ENCODE data around the gene MOXD1.

MOXD1 gene

GRCh38 chr6:132280436-132280835 is 120.8 kb downstream of the MOXD1 start:
- ChIA-PET POLR2A (interaction anchor here (0.6 to 1.5 kb wide), 4 partner anchors 204 to 534 kb away, joined by 3 to 5 read pairs (median 3); partner anchors contain the start of genes CCN2, RPS12 and SLC18B1), CTCF (interaction anchor here (0.6 to 18.9 kb wide), 138 partner anchors 13 to 1817 kb away, joined by 3 to 629 read pairs (median 5); partner anchors contain the start of genes CCN2, SLC18B1, STX7 and TAAR5)
- H3K9me3 ChIP-seq (ENCODE audit: control insufficient read depth, insufficient read depth, low read depth, low read length): no peaks in the 10 kb centered on the region
- no peaks in the 10 kb centered on the region for H3K36me3 ChIP-seq (ENCODE audit: control insufficient read depth in 2 of 2, insufficient read depth in 1 of 2, low read length in 2 of 2)
- H3K4me3 ChIP-seq (ENCODE audit: low read depth, low read length): no peak overlapping the region
- H3K4me1 ChIP-seq (ENCODE audit: control insufficient read depth, insufficient read depth, low read length): no peaks in the 10 kb centered on the region
- no peak overlapping the region for H3K27ac ChIP-seq (ENCODE audit: extremely low read depth, low read depth, low read length)
- TF ChIP-seq ZNF132 (tag by site-specific recombination; IDR thresholded peaks at IDR 0.05; ENCODE audit: borderline replicate concordance) (no peak), TCF7L2 (IDR thresholded peaks at IDR 0.05; ENCODE audit: borderline replicate concordance, low read depth, low read length) (no peak), ZNF23 (tag by site-specific recombination; IDR thresholded peaks at IDR 0.05; ENCODE audit: borderline replicate concordance) (no peak), ZBTB7A (tag by site-specific recombination; IDR thresholded peaks at IDR 0.05; ENCODE audit: low read depth) (no peak), ZNF223 (tag by site-specific recombination; IDR thresholded peaks at IDR 0.05) (no peak)

DNA sequence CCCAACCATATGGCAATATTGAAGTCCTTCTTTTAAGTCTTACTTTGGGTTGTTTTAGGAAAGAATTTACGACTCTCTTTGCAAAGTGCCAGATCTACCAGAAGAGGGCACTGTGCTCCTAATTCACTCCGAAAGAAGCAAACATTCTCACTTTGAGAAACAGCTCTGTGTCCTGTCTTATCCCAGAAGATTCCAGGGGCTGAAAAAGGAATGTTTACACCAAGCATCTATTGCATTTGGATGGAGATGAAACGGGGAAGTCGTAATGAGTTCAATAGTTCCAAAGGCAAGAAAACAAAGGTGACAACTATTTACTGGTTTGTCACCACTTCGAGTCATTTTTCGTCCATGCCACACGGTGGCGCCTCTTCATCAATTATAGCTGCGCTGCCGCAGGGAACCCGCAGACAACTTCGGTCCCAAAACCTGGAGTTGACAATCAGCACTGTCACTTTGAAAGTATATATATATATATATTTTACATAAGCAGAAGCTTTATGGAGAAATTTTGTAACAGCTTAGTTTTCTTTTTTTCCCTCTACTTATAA is 121.6 kb downstream of the MOXD1 start:
- Histone ChIP-seq H3K9me3 (ENCODE audit: control insufficient read depth, insufficient read depth, low read depth, low read length) (no peaks in the 10 kb centered on the region), H3K4me3 (ENCODE audit: low read depth, low read length) (peak overlapping the region; percentile 46), H3K36me3 (ENCODE audit: control insufficient read depth in 2 of 2, insufficient read depth in 1 of 2, low read length in 2 of 2) (no peaks in the 10 kb centered on the region), H3K27ac (ENCODE audit: extremely low read depth, low read depth, low read length) (no peak overlapping the region), H3K4me1 (ENCODE audit: control insufficient read depth, insufficient read depth, low read length) (no peaks in the 10 kb centered on the region)
- CTCF ChIA-PET: interaction anchor here (0.6 to 18.9 kb wide), 174 partner anchors 12 to 1817 kb away, joined by 3 to 629 read pairs (median 5); partner anchors contain the start of genes CCN2, SLC18B1, STX7 and TAAR5
- POLR2A ChIA-PET: interaction anchor here (0.6 to 1.5 kb wide), 5 partner anchors 204 to 535 kb away, joined by 3 to 5 read pairs (median 3); partner anchors contain the start of genes CCN2, RPS12 and SLC18B1
- peak; percentile 55; the same call in 1 of the 2 replicates for TF ChIP-seq ZNF561 (tag by site-specific recombination; IDR thresholded peaks at IDR 0.05; ENCODE audit: borderline replicate concordance)
- peak; percentile 78; the same call in 1 of the 2 replicates for TF ChIP-seq ZFP37 (tag by site-specific recombination; IDR thresholded peaks at IDR 0.05)
- TF ChIP-seq ZNF2 (tag by site-specific recombination; IDR thresholded peaks at IDR 0.05): peak; percentile 94
- 0 out of 2 replicates have a peak, but pooled peaks have one; percentile 49 for TF ChIP-seq ZNF324 (tag by site-specific recombination; IDR thresholded peaks at IDR 0.05)
- TF ChIP-seq ZNF654 (tag by site-specific recombination; IDR thresholded peaks at IDR 0.05; ENCODE audit: low read depth): peak; percentile 99
- TF ChIP-seq SP7 (tag by site-specific recombination; IDR thresholded peaks at IDR 0.05): peak; percentile 45; the same call in 1 of the 2 replicates
- TF ChIP-seq SCRT2 (tag by site-specific recombination; IDR thresholded peaks at IDR 0.05): no peak
- TF ChIP-seq ZBTB7A (tag by site-specific recombination; IDR thresholded peaks at IDR 0.05; ENCODE audit: low read depth): no peak
- no peak for TF ChIP-seq GLI4 (tag by site-specific recombination; IDR thresholded peaks at IDR 0.05)
- no peak for TF ChIP-seq ZNF221 (tag by site-specific recombination; IDR thresholded peaks at IDR 0.05; ENCODE audit: borderline replicate concordance)
- TF ChIP-seq, protein P1, sequence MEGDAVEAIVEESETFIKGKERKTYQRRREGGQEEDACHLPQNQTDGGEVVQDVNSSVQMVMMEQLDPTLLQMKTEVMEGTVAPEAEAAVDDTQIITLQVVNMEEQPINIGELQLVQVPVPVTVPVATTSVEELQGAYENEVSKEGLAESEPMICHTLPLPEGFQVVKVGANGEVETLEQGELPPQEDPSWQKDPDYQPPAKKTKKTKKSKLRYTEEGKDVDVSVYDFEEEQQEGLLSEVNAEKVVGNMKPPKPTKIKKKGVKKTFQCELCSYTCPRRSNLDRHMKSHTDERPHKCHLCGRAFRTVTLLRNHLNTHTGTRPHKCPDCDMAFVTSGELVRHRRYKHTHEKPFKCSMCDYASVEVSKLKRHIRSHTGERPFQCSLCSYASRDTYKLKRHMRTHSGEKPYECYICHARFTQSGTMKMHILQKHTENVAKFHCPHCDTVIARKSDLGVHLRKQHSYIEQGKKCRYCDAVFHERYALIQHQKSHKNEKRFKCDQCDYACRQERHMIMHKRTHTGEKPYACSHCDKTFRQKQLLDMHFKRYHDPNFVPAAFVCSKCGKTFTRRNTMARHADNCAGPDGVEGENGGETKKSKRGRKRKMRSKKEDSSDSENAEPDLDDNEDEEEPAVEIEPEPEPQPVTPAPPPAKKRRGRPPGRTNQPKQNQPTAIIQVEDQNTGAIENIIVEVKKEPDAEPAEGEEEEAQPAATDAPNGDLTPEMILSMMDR (tag by site-specific recombination; IDR thresholded peaks at IDR 0.05): peak; percentile 85
- TF ChIP-seq KLF10 (tag by site-specific recombination; IDR thresholded peaks at IDR 0.05): no peak
- TF ChIP-seq, protein P2, sequence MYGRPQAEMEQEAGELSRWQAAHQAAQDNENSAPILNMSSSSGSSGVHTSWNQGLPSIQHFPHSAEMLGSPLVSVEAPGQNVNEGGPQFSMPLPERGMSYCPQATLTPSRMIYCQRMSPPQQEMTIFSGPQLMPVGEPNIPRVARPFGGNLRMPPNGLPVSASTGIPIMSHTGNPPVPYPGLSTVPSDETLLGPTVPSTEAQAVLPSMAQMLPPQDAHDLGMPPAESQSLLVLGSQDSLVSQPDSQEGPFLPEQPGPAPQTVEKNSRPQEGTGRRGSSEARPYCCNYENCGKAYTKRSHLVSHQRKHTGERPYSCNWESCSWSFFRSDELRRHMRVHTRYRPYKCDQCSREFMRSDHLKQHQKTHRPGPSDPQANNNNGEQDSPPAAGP (tag by site-specific recombination; IDR thresholded peaks at IDR 0.05): peak; percentile 44; the same call in 1 of the 2 replicates
- TF ChIP-seq ZEB2 (tag by site-specific recombination; IDR thresholded peaks at IDR 0.05): 0 out of 2 replicates have a peak, but pooled peaks have one; percentile 45
- TF ChIP-seq ZSCAN18 (tag by site-specific recombination; IDR thresholded peaks at IDR 0.05): no peak
- TF ChIP-seq ZNF148 (tag by site-specific recombination; IDR thresholded peaks at IDR 0.05; ENCODE audit: borderline replicate concordance): no peak
- TF ChIP-seq ZBTB17 (tag by site-specific recombination; IDR thresholded peaks at IDR 0.05): peak; percentile 32; the same call in 1 of the 2 replicates
- TF ChIP-seq ZNF391 (tag by site-specific recombination; IDR thresholded peaks at IDR 0.05; ENCODE audit: borderline replicate concordance, low read depth): peak; percentile 44; the same call in 1 of the 2 replicates
- TF ChIP-seq ZNF114 (tag by site-specific recombination; IDR thresholded peaks at IDR 0.05): no peak
- no peak for TF ChIP-seq ZNF302 (tag by site-specific recombination; IDR thresholded peaks at IDR 0.05; ENCODE audit: low read depth)
- peak; percentile 39; the same call in 1 of the 2 replicates for TF ChIP-seq ZNF335 (tag by site-specific recombination; conservative IDR thresholded peaks at IDR 0.05)
- TF ChIP-seq ZNF501 (tag by site-specific recombination; IDR thresholded peaks at IDR 0.05): 0 out of 2 replicates have a peak, but pooled peaks have one; percentile 25
